DND-41 (cell line): ENCODE measurements around the gene ANO6.

ENCODE experiments used
- CTCF ChIP-seq: IDR thresholded peaks from 2 replicates; pipeline ENCODE4 v1.5.1; 2012; ENCODE audit warnings: borderline replicate concordance, low read length, moderate library complexity, mild to moderate bottlenecking; ENCODE audit not compliant: poor library complexity, severe bottlenecking; ENCODE audit errors: extremely low read depth
- EZH2 ChIP-seq: IDR thresholded peaks from 3 replicates; pipeline ENCODE4 v1.6.1; 2012; ENCODE audit warnings: borderline replicate concordance, low read depth, mild to moderate bottlenecking, moderate library complexity, low read length, inconsistent platforms; ENCODE audit not compliant: severe bottlenecking

DNA sequence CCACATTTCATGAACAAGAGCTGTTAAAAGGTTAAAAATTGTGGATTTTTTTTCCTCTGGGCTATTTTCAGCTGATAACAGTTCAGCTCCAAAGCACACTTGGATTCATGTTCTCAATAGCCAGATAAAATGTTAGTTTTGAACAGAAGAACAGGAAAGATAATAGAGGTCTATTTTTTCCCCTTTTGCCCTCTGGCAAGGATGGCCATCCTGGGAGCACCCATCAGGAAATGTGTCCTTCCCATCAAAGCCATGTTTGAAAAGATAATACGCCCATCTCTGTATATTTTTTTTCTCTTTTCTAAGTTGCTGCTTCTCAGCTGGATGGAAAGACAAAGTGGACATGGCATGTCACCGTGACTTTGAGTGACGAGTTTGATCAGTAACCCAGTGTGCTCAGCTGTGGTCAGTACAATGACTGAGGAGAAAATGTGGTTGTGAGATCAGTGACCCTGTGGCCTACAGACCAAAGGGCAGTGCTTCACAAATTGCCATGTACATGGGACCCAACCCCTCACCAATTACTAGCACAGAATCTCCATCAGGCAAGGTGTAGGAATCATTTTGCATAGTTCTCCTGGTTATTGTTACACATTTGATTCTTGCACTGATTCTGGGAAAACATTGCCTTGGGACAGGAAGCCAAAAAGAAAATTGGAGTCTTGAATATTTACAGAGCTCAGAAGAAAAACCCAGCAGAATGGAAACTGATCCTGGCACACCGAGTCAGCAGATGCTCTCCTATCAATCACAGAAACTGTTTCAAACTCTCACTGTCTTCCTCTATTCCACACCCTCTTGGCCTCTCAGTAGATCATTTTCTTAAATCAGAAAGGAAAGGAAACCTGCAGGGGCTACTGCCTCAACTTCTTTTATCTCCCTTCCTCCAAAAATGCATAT, 64.3 kb downstream of the ANO6 start:
- TF ChIP-seq CTCF (no peak), EZH2 (no peak)
